ENCODE results near the gene RBM33. TPM values are rescaled to one million over a fixed set of nuclear protein-coding genes. Genes with fewer than 3 reads are reported as not detected.

The RBM33 gene
- total RNA-seq, 1 donor from 2014 or later, result 79.4 TPM

DNA sequence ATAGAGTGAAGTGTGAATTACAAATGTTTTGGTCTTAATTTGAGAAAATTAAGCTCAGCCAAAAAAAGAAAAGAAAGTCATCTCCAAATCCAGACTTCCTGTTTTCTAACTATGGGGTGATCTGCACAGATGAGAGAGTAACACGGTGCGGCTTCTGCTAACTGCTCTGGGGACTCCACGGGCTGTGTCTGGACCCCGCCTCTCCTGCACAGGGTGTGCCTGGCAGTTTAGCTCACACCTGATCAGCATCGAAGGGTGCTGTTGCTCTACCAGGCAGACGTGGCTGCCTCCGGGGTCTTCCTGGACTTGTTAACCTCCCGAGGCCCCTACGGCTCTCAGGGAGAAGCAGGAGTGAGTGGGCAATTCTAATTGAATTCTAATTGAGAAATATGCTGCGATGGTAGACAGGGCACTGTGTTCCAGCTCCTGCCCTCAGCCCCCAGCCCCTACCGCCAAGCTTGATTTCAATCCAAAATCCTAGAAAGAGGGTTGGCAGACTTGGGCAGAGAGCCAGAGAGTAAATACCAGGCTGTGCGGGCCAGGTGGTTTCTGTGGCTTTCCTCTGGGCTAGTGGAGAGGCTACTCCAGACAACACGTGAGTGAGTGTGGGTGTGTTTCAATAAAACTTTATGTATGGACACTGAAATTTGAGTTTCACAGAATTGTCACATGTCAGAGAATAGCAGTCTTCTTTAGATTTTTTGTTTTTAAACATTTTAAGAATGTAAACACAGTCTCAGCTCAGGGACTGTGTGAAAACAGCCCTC lies 154.4 kb downstream of the RBM33 start:
- Mint-ChIP-seq H3K36me3 (ENCODE audit: insufficient read depth) (peaks cover 10% of the 10 kb centered on the region), H3K27me3 (peaks cover 40% of the 10 kb centered on the region), H3K4me1 (ENCODE audit: low read depth) (peaks cover 2% of the 10 kb centered on the region), H3K27ac (no peak overlapping the region), H3K9me3 (ENCODE audit: low read depth) (no peaks in the 10 kb centered on the region), H3K4me3 (ENCODE audit: low read depth) (no peak overlapping the region)
- DNase-seq (ENCODE audit: low spot score, unreplicated experiment), result no peak
- TF ChIP-seq, protein P1, sequence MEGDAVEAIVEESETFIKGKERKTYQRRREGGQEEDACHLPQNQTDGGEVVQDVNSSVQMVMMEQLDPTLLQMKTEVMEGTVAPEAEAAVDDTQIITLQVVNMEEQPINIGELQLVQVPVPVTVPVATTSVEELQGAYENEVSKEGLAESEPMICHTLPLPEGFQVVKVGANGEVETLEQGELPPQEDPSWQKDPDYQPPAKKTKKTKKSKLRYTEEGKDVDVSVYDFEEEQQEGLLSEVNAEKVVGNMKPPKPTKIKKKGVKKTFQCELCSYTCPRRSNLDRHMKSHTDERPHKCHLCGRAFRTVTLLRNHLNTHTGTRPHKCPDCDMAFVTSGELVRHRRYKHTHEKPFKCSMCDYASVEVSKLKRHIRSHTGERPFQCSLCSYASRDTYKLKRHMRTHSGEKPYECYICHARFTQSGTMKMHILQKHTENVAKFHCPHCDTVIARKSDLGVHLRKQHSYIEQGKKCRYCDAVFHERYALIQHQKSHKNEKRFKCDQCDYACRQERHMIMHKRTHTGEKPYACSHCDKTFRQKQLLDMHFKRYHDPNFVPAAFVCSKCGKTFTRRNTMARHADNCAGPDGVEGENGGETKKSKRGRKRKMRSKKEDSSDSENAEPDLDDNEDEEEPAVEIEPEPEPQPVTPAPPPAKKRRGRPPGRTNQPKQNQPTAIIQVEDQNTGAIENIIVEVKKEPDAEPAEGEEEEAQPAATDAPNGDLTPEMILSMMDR (IDR thresholded peaks at IDR 0.05; ENCODE audit: unreplicated experiment), result no peak

DNA sequence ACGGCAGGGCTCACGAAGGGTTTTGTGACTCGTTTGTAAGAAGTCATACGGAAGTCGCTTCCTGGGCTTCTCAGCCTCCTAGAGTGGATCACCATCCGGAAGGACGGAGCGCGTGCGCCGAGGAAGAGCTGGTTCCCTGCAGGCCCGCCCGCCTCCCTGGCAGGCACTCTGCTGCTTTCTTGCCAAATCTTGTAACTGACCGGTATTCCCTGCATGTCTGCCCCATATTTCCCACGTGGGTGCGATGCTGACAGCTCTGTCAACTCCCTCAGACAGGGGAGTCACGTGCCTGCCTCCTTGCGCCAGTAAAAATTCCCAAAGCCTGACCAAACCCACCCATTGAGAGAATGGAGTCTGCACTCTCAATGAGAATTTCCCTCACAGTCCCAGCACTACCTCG lies 155.1 kb downstream of the RBM33 start:
- Mint-ChIP-seq H3K27me3 (peaks cover 40% of the 10 kb centered on the region), H3K4me3 (ENCODE audit: low read depth) (no peak overlapping the region), H3K36me3 (ENCODE audit: insufficient read depth) (peaks cover 10% of the 10 kb centered on the region), H3K4me1 (ENCODE audit: low read depth) (peaks cover 2% of the 10 kb centered on the region), H3K27ac (no peak overlapping the region), H3K9me3 (ENCODE audit: low read depth) (no peaks in the 10 kb centered on the region)
- TF ChIP-seq, protein P1 (IDR thresholded peaks at IDR 0.05; ENCODE audit: unreplicated experiment), result no peak
- DNase-seq (ENCODE audit: low spot score, unreplicated experiment), result no peak

DNA sequence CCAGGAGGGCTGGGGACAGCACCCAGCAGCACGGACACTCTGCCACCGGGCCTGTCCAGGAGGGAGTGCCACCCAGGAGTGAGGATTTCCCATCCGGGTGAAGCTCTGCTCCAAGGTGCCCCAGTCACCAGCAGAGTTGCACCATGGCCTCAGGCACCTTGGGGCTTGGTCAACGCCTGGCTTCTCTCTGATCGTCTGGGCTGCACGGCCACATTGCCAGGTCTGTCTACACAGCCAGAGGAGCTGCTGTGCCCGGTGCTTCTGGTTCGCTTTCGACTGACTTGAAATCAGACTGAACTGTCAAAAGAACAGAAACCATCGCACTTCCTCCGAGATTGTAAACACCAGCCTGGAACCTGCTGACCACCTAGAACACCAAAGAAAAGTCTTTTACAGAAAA lies 155.8 kb downstream of the RBM33 start:
- H3K4me1 Mint-ChIP-seq (ENCODE audit: low read depth), result peaks cover 3% of the 10 kb centered on the region

DNA sequence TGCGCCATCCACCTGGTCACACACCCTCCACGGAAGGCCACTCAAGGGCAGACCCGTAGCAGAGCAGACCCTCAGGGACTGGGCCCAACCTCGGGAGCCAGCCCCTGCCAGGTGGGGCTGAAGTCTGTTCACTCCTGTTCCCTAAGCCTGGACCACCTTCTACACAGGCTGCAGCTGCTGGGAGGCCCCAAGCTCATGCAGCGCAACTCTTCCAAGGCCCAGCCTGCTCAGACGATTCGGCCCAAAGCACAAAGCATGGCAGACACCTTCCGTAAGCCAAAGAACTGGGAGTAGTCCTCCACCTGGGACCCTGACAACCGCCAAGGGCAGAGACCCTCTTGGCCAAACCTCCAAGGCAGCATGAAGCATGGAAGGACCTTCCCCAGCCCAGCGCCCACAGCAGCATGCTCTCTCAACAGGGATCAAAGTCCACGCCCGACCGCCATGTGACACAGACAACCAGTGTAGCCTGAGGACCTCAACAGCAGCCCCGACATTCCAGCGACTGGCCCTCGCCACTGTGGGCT lies 156.3 kb downstream of the RBM33 start:
- Mint-ChIP-seq H3K27me3 (peaks cover 38% of the 10 kb centered on the region), H3K36me3 (ENCODE audit: insufficient read depth) (peaks cover 10% of the 10 kb centered on the region), H3K9me3 (ENCODE audit: low read depth) (no peaks in the 10 kb centered on the region), H3K4me1 (ENCODE audit: low read depth) (peaks cover 3% of the 10 kb centered on the region), H3K4me3 (ENCODE audit: low read depth) (no peak overlapping the region), H3K27ac (no peak overlapping the region)
- TF ChIP-seq, protein P1 (IDR thresholded peaks at IDR 0.05; ENCODE audit: unreplicated experiment), result no peak
- DNase-seq (ENCODE audit: low spot score, unreplicated experiment), result no peak

More for the DNA sequence above, 155.8 kb downstream of the RBM33 start:
- no peaks in the 10 kb centered on the region for H3K9me3 Mint-ChIP-seq (ENCODE audit: low read depth)
- H3K27ac Mint-ChIP-seq, result no peak overlapping the region
- H3K36me3 Mint-ChIP-seq (ENCODE audit: insufficient read depth), result peaks cover 10% of the 10 kb centered on the region
- no peak for DNase-seq (ENCODE audit: low spot score, unreplicated experiment)
- H3K27me3 Mint-ChIP-seq, result peaks cover 40% of the 10 kb centered on the region
- TF ChIP-seq, protein P1 (IDR thresholded peaks at IDR 0.05; ENCODE audit: unreplicated experiment), result no peak
- no peak overlapping the region for H3K4me3 Mint-ChIP-seq (ENCODE audit: low read depth)

DNA sequence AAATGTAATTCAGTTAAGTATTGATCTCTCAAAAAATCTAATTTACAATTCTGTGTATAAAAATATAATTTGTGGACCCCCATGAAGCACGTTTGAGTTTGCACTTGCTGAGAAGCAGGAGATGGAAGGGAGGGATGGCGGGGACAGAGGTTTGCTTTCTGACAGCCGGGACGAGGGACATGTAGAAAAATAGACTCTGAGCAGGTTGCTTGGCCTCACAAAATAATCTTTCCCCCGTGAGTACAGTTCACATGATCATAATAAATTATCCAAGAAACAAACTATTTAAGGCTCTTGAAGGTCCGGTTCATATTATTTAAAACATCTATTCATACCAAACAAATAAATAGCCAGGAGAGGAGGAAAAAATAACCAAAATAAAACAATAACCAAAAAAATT lies 157.8 kb downstream of the RBM33 start:
- H3K4me1 Mint-ChIP-seq (ENCODE audit: low read depth), result peaks cover 8% of the 10 kb centered on the region
- H3K36me3 Mint-ChIP-seq (ENCODE audit: insufficient read depth), result peaks cover 10% of the 10 kb centered on the region
- TF ChIP-seq, protein P1 (IDR thresholded peaks at IDR 0.05; ENCODE audit: unreplicated experiment), result no peak
- no peaks in the 10 kb centered on the region for H3K9me3 Mint-ChIP-seq (ENCODE audit: low read depth)
- H3K27ac Mint-ChIP-seq, result peak overlapping the region; percentile 60
- no peak for DNase-seq (ENCODE audit: low spot score, unreplicated experiment)
- H3K4me3 Mint-ChIP-seq (ENCODE audit: low read depth), result no peak overlapping the region
- peaks cover 38% of the 10 kb centered on the region for H3K27me3 Mint-ChIP-seq
